ENCODE data around the gene ZNF474.
A peak's percentile ranks its signal among the peaks of the same experiment; 100 is the strongest.

Gene ZNF474

DNA sequence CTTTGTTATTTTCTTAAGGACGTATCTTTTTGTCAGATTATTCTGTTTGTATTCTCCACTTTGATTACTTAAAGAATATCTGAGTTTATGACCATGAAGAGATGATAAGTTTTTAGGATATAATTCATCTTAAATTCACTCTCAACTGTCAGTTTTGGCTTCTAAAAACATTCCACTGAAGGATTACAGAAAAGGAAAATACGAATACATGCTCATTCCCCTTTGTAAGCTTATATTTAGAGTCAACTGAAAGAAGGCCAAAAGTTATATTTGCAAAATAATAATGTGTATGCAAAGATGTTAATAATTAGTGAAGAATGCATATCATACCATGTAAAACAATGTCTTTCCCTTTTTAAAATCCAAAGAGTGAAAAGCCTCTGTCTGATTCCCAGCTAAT lies 52.5 kb downstream of the ZNF474 start:
- no peak for DNase-seq (ENCODE audit: low read depth)

DNA sequence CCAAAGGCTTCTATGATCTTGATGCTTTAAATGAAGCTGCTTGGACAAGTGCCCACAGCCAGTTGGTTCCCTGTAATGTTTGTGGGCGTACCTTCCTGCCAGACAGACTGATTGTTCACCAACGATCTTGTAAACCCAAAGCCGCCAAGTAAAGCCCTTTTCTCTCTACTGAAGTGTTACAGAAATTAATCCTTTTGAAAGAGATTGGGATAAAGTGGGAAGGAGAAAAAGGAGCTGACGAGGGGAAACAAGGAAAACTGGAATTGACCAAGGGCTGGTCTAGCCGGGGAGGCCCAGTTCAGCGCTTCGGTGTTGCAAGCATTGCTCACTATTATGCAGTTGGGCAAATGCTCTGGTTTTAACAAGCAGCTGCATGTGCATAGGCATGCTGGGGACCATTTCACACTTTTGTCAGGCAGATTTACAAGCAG lies 53.2 kb downstream of the ZNF474 start:
- peak; percentile 90 for DNase-seq (ENCODE audit: low read depth)

DNA sequence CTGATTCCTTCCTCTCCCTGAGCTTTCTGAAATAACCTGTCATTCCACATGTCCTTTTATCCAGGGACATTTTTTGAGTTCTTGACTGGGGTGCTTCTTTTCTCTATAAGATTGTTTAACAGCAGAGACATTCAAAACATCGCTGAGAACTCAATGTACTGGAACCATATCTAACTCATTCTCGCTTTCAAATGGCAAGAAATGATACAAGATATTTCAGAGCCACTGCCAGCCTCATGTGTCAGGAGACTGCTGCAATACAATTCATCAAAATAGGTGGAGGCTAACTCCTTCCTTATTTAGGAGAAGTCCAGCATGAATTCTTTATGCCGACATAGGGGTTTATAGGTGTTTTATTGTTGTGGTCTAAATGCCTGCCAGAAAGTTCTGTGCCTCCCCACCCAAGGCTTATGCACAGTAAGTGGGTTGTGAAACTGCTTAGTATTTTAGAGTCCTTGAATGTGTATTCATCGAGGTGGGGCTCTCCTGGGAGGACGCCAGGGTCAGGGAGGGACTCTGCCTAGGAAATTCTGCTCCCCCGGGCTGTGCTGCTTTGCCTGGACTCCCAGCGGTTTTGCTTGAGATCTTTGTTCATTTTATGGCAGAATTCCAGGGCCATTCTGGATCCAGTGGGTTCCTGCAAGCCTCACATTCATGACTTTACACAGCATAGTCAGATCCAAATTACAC lies 53.9 kb downstream of the ZNF474 start:
- peak; percentile 87 for DNase-seq (ENCODE audit: low read depth)

GRCh38 chr5:122183788-122184170 lies 54.4 kb downstream of the ZNF474 start:
- DNase-seq (ENCODE audit: low read depth) = no peak

DNA sequence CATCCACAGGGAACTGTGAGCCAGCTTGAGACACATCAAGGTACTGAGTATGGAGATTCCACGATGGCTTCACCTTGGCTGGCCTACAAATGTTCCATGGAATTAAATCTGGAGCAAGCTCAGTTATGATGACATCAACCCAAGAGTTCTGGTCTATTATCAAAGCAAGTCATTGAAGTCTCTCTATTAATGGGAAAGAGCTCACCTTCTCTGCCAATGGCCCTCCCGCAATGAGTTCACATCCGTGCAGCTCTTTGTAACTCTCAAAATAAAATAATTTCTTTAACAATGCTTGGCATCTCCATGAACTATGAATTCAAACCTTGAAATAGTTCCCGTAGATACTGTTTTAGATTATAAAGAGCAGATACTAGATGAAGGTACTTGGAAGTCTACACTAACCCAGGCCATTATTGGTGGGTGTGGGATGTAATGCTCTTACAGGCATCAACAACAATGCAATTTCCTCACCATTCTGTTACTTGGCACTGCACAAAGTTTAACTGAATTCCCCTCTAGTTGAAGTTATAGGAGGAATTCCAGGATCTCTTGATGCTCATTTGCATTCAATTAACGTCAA lies 55.4 kb downstream of the ZNF474 start:
- DNase-seq (ENCODE audit: low read depth) = no peak

- DNase-seq (ENCODE audit: low read depth) = peak; percentile 90
Observed at GRCh38 chr5:122187426-122187825, 58.1 kb downstream of the ZNF474 start.

- DNase-seq (ENCODE audit: low read depth) = no peak
Observed at GRCh38 chr5:122190156-122190555, 60.8 kb downstream of the ZNF474 start.

DNA sequence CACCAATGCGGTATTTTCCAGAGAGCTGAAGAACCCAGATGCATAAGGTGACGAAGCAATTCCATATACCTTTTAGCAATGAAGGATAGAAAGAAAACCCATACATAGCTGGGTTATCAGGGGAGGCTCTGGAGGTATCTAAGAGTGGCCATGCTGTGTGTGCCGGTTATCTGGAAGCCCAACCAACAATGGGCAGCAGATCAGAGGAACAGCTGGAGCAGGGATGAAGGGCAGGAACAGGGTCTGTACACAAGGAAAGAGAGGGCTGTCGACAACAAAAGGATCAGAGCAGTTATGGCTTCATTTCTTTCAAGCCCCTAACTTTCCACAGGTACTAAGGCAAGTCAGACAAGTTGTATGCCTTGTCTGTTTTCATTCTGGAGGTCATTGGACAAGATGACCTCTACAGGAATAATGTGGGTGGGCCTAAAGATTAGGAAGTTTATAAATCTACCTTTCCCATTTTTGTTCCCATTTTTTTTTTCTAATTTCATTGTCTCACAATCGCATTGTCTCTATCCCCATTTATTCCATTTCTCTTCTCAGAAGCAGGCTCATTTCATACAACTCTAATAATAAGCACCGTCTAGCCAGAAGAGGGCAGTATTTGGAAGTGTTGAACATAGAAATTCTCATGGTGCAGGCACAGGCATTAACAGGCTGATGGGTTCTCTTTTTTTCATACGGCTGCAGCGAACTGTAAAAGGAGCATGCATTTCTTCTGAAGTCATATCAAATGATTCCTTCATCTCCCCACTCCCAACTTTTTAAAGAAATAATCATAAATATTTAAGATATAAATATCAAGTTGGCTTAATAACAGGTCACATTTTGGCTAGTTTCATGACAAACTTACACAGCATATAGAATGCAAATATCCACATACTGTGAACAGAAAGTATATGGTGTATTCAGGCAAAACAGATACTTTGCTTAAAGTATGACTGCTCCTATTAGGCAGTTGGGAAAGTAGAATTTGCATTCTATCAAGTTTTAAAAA lies 63.5 kb downstream of the ZNF474 start:
- DNase-seq (ENCODE audit: low read depth) = peak; percentile 73

DNA sequence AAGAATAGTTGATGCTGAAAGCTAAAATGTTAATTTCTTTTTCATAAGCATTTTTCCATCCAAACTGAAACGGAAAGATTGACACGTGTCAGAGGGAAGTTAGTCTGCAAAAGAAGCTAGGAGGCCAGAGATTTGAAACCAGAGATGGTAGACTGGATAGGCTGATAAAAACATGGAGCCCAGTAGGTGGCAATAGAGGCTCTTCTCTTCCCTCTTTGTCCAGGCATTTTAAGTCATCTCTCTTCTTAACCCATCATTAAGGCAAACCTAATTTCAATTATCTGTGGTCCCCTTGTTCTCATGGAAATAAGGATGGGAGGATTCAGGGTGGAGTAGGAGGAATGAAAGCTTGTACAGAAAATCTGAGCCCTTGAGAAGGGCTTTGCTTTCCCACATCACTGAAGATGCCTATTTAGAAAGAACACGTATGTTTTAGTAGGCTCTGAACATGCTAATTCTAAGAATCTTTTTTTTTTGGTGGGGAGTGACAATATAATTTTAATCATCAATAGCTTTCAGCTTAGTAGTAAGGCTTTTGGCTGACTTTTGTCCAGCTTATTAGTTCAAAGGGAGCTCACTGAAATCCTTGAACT lies 66.6 kb downstream of the ZNF474 start:
- DNase-seq (ENCODE audit: low read depth) = peak; percentile 68

- DNase-seq (ENCODE audit: low read depth) = no peak
Observed at GRCh38 chr5:122199146-122199545, 69.8 kb downstream of the ZNF474 start.

DNA sequence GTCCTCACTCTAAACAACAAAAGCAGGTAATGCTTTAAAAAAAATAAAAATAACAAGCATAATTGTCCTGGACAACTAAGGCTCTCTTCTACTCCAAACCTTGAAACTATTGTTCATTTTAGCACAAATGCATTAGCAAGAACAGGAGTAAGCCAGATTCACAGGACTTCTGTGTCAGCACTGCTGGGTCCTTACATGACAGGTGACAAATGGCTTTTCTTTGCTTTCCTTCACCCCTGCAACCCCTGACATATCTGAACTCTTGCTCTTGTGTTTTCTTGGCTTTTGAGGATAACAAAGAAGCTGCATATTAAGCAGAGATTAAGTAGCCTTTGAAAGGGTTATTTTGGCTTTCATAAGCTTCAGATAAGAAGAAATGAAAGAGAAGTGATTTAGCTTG lies 71.1 kb downstream of the ZNF474 start:
- DNase-seq (ENCODE audit: low read depth) = no peak

GRCh38 chr5:122200865-122201264 lies 71.5 kb downstream of the ZNF474 start:
- DNase-seq (ENCODE audit: low read depth) = no peak

DNA sequence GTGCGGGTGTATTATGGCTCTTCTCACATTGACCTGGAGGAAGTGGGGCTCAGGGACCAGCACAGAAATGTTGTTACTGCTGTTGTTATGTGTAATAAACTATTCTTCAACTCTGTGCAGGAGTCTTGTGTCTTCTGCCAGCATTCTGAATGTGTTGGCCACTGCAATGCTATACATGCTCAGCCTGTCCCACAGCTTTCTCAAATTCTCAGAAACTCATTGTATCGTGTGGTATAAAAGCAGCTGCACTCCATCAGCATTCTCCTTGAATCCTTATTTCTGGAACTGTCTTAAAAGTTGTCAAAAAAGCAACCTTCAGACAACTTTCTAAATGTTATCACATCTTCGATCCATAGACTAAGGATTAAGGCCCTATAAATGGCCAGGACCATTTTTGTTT lies 72.0 kb downstream of the ZNF474 start:
- DNase-seq (ENCODE audit: low read depth) = no peak

GRCh38 chr5:122202952-122203351 lies 73.6 kb downstream of the ZNF474 start:
- peak; percentile 59 for DNase-seq (ENCODE audit: low read depth)
